Islet precursor cell (in vitro differentiated cells): ENCODE data around the gene ITGA2B.
A peak's percentile ranks its signal among the peaks of the same experiment; 100 is the strongest.
"Not testable (repeated sequence)": the region's sequence is repeated elsewhere in the genome, so short reads cannot be mapped to it uniquely, and the experiment has no call there.

Source experiments
- DNase-seq: peaks from one replicate; pipeline ENCODE4 v3.0.0-alpha.2; 2018

Gene ITGA2B

GRCh38 chr17:44389281-44389680 lies at the start of gene ITGA2B:
Gene ITGA2B (minus strand): TSS chr17:44389649. CDS start chr17:44389473, 176 bp downstream.
- no peak for DNase-seq

GRCh38 chr17:44439168-44439567 lies 49.7 kb upstream of the ITGA2B start:
- DNase-seq: no peak

- DNase-seq: peak; percentile 62
Observed at GRCh38 chr17:44438636-44439035, 49.2 kb upstream of the ITGA2B start.

- no peak for DNase-seq
Observed at GRCh38 chr17:44436336-44436735, 46.9 kb upstream of the ITGA2B start.

GRCh38 chr17:44432254-44433157 lies 43.1 kb upstream of the ITGA2B start:
- no peak for DNase-seq

- no peak for DNase-seq
Observed at GRCh38 chr17:44424828-44425461, 35.5 kb upstream of the ITGA2B start.

GRCh38 chr17:44417553-44417952 lies 28.1 kb upstream of the ITGA2B start:
- no peak for DNase-seq

- DNase-seq: no peak
Observed at GRCh38 chr17:44416558-44417289, 27.3 kb upstream of the ITGA2B start.

GRCh38 chr17:44414394-44415155 lies 25.1 kb upstream of the ITGA2B start:
- DNase-seq: no peak

- DNase-seq: no peak
Observed at GRCh38 chr17:44409309-44410028, 20.0 kb upstream of the ITGA2B start.

GRCh38 chr17:44408786-44409185 lies 19.3 kb upstream of the ITGA2B start:
- DNase-seq: no peak

- no peak for DNase-seq
Observed at GRCh38 chr17:44402564-44403172, 13.2 kb upstream of the ITGA2B start.

- no peak for DNase-seq
Observed at GRCh38 chr17:44400226-44400847, 10.9 kb upstream of the ITGA2B start.

- no peak for DNase-seq
Observed at GRCh38 chr17:44398692-44399691, 9.5 kb upstream of the ITGA2B start.

GRCh38 chr17:44397479-44398440 lies 8.3 kb upstream of the ITGA2B start:
- DNase-seq: no peak

- DNase-seq: no peak
Observed at GRCh38 chr17:44396946-44397345, 7.5 kb upstream of the ITGA2B start.

GRCh38 chr17:44394833-44395232 lies 5.4 kb upstream of the ITGA2B start:
- no peak for DNase-seq

GRCh38 chr17:44394112-44394511 lies 4.7 kb upstream of the ITGA2B start:
- DNase-seq: not testable (repeated sequence)
